ENCODE results near the gene RIMBP2.

GRCh38 chr12:130674676-130675075 lies 41.4 kb downstream of the RIMBP2 start:
- TF ChIP-seq CTCF (IDR thresholded peaks at IDR 0.05; ENCODE audit: borderline replicate concordance, extremely low read depth, low read length, poor library complexity, severe bottlenecking) (no peak), EZH2 (IDR thresholded peaks at IDR 0.05; ENCODE audit: borderline replicate concordance, low read depth, low read length, severe bottlenecking) (no peak)
